GM21529 (cell line): ENCODE data around the gene IRF2.
A peak's percentile ranks its signal among the peaks of the same experiment; 100 is the strongest.
"Not testable (repeated sequence)": the region's sequence is repeated elsewhere in the genome, so short reads cannot be mapped to it uniquely, and the experiment has no call there.

ENCODE experiments used
- ATAC-seq: cut with Tn5 transposase; IDR thresholded peaks from one replicate; pipeline ENCODE4 v1.9.1; 2021; ENCODE audit not compliant: unreplicated experiment

IRF2 gene

DNA sequence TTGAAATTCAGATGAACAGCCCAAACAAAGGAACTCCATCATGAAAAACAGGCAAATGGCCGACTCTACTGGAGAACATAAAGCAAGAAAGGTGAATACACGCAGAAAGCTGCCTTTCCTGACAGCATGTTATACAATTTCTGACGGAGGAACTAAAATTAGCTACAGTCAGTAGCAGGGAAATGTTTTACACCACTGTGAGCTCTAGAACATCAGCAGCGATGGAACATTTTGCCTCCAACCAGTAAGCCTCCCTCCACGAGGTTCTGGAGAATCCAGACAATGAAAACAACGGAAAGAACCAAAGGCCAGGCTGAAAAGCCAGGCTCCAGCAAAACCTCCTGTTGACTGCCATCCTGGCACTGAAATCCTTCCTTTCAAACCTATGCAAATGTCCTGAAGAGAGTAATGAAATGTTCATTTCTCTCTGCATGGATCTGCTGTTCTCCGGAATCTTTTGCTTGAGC lies 78.9 kb downstream of the IRF2 start:
- ATAC-seq = no peak

DNA sequence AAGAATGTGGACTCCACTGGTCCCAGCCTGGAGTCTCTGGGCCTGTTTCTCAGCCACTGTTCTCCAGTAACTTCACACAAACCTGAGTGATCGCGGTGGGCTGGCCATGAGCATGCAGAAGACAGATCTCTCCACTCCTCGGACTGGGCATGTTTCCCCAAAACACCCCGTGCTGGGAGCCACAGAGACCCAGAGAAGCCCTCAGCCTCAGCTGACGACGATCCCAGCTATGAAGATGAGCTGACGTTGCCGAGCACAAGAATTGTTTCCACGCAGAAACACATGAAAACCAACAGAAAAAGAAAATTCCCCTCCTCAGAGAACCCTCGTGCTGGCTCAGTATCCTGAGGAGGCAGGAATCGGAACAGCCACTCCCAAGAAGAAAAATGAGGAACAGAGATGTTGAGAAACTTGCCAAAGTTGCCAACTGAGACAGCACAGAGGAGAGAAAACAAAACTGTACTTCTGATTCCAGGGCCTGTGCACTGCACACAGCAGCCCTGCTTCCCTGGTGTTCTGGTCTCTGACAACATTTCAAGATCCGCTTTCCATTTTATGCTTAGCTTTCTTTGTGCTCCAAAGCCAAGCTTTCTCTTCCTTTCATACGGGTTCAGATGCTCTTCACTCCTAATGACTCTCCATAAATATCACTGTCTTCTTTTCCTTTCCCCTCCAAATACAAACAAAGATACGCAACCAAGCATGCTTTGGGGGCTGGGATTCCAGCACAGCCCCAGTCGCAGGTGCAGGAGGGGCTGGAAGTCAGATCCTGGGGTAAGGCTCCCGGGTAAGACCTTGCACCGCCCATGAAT lies 81.4 kb downstream of the IRF2 start:
- ATAC-seq = no peak

DNA sequence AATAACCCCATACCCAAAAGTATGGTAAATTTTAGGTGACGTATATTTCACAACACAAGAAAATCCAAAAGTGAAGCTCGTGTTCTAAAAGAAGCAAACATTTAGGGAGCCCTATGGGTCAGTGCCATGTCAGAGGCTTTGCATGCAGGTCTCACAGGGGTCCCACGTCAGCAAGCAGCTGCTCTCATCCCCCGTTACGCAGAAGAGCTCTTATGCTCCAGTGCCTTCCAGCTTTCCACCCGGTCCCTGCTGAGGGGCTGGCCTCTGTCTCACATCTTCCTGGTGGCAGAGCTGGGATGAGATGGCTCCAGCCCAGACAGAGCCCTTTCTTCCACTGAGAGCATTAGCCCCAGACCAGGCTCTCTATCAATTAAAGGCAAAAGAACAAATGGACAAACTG lies 82.0 kb downstream of the IRF2 start:
- ATAC-seq = no peak

DNA sequence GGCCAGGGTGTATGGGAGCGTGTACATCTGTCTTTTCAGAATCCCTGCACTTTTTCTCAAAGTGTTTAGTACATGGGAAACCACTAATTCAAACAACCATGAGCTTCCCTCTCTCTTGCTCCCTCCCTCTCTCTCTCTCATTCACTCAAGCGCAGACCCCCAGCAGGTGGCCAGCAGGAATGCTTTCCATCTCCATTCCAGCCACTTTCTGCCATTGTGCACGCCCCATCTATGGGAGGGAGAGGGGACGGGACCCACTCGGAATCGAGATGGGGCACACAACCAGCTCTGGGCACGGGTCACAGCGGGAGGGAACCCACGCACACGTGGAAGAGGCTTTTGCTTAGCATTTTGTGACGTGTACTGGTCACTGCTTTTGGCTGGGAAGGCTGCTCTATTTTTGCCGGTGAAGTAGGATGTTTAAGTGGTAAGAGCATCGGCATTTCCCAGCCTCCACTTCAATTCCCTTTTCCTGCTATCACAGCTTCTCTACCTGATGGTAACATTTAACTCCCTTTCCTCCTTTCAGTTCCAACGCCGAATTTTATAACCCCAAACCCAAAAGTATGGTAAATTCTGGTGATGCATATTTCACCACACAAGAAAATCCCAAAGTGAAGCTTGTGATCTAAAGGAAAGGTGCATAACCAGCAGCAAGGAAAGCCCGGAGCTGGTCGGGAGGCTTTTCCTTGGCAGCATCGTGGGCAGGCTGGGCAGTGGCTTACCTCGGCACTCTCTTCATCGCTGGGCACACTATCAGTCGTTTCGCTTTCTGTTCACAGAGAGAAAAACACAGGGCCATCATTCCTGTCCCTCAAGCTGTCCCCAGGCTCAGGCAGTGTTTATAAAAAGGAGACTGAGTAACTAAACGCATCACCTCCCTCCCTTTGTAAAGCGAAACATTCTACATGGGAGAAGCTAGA lies 84.1 kb downstream of the IRF2 start:
- ATAC-seq = no peak

DNA sequence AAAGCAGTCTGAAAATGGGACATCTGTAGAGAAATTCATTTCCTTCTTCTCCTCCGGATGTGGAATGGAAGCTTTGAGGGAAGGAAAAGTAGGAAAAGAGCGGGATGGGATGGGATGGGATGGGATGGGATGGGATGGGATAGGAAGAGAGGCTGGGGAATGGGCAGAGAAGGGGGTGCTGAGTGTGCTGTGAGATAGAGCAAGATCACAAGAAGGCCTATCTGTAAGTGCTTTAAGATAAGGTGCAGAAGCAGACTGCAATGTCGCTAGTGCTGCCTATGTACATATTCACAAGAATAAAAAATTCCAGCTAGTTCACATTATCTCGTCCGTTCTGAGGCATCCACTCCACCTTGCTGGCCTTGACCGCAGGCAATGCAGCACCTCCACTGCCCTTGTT lies 86.2 kb downstream of the IRF2 start:
- no peak for ATAC-seq

DNA sequence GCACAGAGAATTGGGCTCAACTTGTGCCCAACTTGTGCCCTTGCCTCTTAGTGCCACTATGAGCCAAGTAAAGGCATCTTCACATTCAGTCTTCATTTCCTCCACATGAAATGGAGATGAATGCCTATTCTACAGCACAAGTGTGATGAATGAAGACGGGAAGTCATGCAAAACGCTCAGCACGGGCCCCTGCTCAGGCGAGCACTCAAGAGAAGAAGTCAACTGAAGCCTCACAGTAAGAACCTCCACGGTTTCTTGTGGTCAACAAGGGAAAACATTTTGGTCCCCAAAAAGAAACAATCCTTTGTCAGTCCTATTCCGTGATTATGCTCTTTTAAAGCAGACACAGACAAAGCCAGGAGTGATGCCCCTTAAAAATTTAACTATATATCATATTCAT lies 87.0 kb downstream of the IRF2 start:
- ATAC-seq = peak; percentile 34

DNA sequence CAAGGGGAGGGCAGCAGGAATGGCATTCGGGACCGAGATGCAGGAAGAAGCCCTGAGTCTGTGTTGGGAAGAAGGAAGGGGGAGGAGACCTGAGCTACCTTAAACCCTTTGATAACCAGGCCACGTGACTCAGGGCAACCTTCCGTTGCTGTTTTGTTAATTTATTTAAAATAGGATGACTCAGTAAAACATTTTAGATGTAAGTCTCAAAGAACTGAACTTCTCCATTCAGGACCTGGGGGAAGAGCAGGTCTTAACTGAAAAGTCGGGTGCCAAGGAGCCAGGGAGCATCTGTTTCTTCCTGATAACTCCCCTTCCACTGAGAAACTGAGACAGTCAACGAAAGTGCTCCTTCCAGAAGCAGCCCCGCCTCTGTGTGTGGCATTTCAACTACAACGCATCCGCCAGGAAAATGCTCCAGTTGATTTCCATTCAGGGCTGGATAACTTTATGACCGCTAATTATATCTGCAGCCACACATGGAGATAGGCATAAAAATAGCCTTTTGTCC lies 88.0 kb downstream of the IRF2 start:
- ATAC-seq = no peak

DNA sequence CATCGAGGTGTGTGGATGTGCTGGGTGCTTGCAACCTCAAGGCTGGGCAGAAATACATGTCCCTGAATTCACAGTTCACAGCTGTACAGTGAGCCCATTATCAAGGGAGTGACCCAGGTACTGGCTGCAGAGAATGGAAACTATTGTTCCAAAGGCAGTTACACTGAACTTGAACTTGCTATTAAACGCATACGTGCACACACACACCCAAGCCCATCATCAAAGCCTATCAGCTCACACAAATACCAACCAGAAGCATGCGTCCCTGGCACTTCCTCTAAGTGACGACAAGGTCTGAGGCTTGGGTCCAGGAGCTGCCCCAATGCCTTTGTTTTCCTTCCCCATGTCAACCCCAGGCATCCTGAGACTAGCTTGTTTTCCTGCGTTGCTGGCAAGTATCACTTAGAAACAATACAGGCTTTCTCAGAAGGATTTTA lies 88.6 kb downstream of the IRF2 start:
- no peak for ATAC-seq

DNA sequence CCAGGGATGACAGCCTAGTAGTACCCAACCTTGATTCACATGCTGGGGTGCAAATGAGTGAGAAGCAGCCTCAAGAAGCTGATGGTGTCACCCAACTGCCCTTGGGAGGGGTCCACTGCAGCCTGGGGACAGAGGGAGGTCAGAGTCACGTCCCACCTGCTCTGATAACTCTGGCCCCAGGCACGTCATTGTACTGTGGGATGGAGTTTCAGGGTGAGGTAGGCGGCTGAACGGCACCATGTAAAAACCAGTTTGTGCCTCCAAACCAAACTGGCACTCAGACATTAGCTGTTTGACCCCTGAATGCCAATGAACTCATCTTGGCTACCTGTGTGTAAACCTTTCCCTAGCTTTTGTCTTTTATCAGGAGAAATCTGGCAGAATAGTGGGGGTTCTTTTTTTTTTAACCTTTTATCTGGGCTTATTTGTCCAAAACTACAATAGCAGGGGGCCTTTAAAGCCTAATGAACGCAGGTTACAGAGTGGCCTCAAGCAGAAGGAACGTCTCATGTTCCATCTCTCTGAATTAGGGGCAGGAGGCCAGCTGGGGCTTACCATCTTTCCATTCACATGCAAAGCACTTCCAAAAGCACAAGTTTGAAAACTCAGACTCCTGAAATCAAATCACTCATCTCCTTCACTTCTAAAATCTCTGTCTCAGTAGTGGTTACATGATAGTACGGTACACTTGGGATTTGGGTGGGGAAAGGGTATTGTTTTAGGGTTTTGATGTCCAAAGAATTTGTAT lies 89.4 kb downstream of the IRF2 start:
- peak; percentile 26 for ATAC-seq

DNA sequence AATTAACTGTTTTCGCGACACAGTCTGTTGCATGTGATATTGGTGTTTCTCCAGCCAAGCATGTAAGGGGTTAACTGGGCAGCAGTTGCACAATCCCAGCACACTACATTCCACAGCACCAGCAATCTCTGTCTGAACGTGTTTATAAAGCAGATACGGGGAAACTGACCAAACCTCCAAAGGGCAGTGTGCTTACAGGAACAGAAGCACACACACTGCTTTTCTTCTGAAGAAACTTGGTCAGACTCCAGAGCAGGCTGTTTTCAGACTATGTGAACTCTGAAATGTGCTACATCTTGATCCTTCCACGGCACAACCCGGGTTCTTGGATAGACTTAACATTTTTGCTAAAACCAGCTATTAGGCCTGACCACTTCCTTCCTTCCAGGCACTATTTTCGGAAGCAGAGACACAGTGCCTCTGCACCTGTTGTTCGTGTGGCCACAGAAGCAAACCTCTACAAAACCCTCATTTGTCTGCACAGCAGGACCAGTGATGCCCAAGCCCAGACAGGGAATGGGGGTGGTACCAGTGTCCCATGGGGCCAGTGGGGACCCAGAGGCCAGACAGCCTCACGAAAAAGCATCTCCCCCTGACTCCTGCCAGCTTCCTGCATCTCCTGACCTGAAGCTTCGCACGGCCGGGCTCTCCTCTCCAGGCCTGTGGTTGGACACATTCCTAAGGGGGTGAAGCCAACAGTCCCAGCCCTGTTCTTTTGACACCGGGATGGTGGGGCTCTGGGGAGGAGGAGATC lies 90.1 kb downstream of the IRF2 start:
- ATAC-seq = peak; percentile 81

DNA sequence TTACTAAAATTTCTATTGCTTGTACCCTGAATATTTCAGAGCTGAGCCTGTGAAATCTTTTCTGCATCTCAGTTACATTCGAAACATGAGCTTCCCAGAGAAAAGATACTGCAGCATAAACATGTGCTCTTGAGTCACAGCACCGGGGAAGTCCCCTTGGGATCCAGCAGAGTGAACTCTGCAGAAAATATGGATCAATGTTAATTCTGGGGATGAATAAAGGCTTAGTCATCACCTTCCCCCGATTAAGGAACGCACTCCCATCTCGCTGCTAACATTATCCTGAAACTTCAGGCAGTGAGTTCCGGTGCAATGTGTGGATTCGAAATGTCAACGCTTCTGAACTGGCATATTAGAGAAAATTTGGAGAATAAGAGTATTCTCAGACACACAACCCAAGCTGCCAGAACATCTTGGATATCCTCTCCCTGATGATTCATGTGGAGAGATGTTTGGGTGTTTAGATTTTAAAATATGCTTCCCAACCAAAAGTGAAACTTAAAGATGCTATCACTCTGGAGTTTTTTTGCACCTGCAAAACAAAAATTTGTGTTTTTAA lies 90.8 kb downstream of the IRF2 start:
- ATAC-seq = no peak

DNA sequence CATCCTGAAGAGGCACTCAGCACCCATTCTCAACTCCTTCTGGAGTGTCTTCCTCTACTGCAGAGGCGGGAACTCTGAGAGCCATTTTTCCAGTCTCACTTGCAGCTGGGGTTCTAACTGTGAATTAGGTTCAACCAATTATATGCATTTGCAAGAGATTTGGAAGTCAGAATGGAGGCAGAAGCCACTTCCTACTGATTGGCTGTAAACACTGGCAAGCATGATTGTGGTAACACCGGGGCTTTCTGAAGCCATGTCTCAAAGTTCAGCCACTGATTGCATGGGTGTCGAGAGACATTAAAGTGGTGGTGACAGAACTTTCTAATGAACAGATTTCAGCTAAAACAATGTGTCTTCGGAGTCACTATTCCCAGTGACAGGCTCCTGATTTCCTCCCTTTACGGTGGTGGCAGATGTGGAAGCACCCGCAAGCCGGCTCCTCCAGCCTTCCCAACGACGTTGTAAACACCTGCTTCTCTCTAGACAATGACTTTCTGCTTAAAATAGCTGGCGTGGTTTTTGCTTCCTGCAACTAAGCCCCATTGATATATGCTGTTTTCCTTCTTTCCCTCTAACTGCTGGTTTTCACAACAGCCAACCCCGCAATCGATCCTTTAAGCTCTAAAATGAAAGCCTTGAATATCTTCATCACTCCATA lies 92.0 kb downstream of the IRF2 start:
- peak; percentile 23 for ATAC-seq

DNA sequence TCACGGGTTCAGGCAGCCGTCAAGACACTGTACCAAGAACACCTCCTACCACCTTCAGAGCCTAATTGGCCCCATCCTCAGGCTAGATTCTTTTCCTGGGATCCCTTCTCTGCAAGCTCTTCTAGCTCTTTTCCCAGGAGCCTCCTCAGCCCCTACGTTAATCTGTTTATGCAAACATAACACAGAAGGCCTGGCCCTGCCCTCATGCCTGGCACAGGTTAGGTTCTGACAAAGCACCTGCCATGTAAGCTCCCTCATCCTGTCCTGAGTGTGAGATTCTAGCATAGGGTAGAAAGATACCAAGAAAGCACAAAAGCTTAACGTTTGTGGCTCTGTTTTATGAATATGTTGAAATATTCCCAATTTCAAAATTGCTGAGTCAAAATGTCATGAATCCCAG lies 93.6 kb downstream of the IRF2 start:
- no peak for ATAC-seq

DNA sequence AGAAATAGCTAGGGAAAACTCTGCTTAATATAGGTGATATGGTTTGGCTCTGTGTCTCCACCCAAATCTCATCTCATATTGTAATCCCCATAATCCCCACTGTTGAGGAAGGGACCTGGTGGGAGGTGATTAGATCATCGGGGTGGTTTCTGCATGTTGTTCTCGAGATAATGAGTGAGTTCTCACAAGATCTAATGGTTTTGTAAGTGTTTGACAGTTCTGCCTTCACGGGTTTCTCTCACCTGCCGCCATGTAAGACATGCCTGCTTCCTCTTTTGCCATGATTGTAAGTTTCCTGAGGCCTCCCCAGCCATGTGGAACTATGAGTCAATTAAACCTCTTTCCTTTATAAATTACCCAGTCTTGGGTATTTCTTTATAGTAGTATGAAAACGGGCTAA lies 94.1 kb downstream of the IRF2 start:
- ATAC-seq = not testable (repeated sequence)

DNA sequence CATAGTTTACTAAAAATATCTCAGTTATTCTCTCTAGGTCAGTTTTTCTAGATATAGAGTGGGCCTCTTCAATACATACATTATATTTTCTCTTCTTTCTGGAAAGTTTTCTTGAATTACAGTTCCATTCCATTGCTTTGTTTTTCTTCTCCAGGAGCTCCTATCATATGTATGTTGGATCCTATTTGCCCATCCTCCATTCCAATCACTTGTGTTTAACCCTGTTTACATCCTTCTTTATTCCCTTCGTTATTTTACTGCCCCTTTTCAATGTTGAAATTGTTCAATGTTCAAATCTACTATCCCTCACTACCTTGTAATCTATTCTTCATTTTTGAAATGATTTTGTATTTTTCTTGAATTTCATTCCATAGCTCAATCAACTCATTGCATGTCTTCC lies 97.4 kb downstream of the IRF2 start:
- no peak for ATAC-seq

DNA sequence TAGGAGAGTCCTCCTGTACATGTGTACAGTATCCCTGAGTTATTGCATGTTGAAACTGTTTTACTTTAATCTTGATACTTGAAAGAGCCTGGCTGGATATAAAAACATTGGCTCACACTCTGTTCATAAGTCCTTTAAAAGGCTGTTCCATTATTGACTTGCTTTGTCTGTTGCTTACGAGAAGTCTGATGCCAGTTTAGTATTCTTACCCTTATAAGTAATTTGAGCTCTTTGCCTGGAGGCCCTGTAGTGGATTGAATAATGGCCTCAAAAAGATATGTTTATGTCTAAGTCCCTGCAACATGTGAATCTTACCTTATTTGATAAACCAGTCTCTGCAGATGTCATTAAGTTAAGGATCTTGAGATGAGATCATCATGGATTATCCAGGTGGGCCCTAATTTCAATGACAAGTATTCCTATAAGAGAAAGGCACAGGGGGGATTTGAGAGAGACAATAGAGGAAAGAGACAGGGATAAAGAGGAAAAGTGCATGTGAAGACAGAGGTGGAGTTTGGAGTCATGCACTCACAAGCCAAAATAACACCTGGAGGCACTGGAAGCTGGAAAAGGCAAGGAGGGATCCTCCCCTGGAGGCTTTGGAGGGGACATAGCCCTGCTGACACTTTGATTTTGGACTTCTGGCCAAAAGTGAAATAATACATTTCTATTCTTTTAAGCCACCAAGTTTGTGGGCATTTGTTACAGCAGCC lies 98.1 kb downstream of the IRF2 start:
- no peak for ATAC-seq

DNA sequence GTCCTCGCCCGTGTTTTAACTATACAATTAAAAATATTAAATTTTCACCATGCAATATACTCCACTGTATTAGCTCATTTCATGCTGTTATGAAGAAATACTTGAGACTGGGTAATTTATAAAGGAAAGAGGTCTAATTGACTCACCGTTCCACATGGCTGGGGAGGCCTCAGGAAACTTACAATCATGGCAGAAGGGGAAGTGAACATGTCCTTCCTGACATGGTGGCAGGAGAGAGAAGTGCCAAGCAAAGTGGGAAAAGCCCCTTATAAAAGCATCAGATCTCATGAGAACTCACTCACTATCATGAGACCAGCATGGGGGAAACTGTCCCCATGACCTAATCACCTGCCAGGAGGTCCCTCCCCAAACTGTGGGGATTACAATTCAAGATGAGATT lies 98.7 kb downstream of the IRF2 start:
- not testable (repeated sequence) for ATAC-seq

DNA sequence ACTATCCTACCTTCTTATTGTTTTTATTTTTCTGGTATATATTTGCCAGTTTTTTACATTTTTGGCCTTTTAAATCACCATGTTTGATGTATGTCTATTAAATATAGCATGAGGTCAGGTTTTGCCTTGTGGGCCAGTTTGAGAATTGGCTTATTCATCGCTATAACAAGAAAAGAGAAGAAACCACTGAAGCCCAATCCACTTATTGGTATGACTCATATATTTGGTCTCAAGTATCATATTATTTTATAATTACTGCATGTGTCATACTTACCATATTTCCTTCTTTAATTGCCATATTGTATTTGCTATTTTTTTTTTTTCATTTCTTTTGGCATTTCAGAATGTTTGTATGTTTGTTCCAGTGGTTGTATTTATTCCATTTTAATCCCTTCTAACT lies 99.3 kb downstream of the IRF2 start:
- no peak for ATAC-seq

DNA sequence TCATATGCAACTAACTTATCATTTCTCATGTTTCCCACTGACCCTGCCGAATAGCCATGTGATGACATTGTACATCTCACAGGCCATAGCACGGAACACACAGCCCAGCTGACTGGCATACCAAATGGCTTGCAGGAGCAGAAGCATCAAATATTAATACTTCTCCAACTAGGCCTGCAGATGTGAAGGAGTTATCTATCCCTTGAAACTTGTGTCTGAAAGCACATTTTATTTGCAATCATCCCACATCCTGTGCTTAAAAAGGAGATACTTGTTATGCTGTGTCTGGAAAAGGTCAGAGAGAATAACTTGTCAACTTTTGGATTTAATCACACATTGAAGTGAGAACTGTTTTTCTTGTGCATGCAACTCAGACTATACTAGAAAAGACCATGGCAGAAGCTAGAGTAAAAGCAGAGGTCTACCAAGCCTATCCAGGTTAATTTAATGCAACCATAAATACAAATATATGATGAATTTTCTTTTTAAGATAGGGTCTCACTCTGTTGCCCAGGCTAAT lies 100.4 kb downstream of the IRF2 start:
- no peak for ATAC-seq
